Measurements from ENCODE around the gene MERTK. TPM values are rescaled to one million over a fixed set of nuclear protein-coding genes. Genes with fewer than 3 reads are reported as not detected.

Gene MERTK
- total and polyA plus RNA-seq, 2 of the 13 experiments (the other 11 are each of a cell fraction or from before 2014, with no cell fraction given) = 37.3 to 44.7 TPM

GRCh38 chr2:111898703-111899514 is 502 bp downstream of the MERTK start (continued):
- TF ChIP-seq, protein P1, sequence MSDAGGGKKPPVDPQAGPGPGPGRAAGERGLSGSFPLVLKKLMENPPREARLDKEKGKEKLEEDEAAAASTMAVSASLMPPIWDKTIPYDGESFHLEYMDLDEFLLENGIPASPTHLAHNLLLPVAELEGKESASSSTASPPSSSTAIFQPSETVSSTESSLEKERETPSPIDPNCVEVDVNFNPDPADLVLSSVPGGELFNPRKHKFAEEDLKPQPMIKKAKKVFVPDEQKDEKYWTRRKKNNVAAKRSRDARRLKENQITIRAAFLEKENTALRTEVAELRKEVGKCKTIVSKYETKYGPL (CRISPR knock-in tag; IDR thresholded peaks at IDR 0.05) = 0 out of 2 replicates have a peak, but pooled peaks have one; percentile 3
- TF ChIP-seq KDM5A (IDR thresholded peaks at IDR 0.05; ENCODE audit: borderline replicate concordance, low read length) = peak; percentile 38; the same call in 1 of the 2 replicates
- TF ChIP-seq, protein P2, sequence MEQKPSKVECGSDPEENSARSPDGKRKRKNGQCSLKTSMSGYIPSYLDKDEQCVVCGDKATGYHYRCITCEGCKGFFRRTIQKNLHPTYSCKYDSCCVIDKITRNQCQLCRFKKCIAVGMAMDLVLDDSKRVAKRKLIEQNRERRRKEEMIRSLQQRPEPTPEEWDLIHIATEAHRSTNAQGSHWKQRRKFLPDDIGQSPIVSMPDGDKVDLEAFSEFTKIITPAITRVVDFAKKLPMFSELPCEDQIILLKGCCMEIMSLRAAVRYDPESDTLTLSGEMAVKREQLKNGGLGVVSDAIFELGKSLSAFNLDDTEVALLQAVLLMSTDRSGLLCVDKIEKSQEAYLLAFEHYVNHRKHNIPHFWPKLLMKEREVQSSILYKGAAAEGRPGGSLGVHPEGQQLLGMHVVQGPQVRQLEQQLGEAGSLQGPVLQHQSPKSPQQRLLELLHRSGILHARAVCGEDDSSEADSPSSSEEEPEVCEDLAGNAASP (CRISPR knock-in tag; IDR thresholded peaks at IDR 0.05; ENCODE audit: borderline replicate concordance) = no peak; the same call in 1 of the 2 replicates
- TF ChIP-seq ARNTL (CRISPR knock-in tag; IDR thresholded peaks at IDR 0.05) = no peak; the same call in 1 of the 2 replicates
- no peak for TF ChIP-seq PAWR (CRISPR knock-in tag; IDR thresholded peaks at IDR 0.05; ENCODE audit: borderline replicate concordance)
- peak; percentile 15; the same call in 1 of the 2 replicates for TF ChIP-seq CBX5 (CRISPR knock-in tag; IDR thresholded peaks at IDR 0.05; ENCODE audit: borderline replicate concordance)
- TF ChIP-seq CSRNP1 (CRISPR knock-in tag; IDR thresholded peaks at IDR 0.05) = 0 out of 2 replicates have a peak, but pooled peaks have one; percentile 66
- no peak for TF ChIP-seq MIXL1 (CRISPR knock-in tag; IDR thresholded peaks at IDR 0.05)
- TF ChIP-seq ZSCAN25 (CRISPR knock-in tag; IDR thresholded peaks at IDR 0.05) = 0 out of 2 replicates have a peak, but pooled peaks have one; percentile 1
- TF ChIP-seq FOXO1 (CRISPR knock-in tag; IDR thresholded peaks at IDR 0.05) = 0 out of 2 replicates have a peak, but pooled peaks have one; percentile 1
- TF ChIP-seq PHF8 (CRISPR knock-in tag; IDR thresholded peaks at IDR 0.05) = peak; percentile 8; the same call in 1 of the 2 replicates
- TF ChIP-seq CAMTA2 (CRISPR knock-in tag; IDR thresholded peaks at IDR 0.05; ENCODE audit: borderline replicate concordance) = no peak; the same call in 1 of the 2 replicates
- no peak for TF ChIP-seq ZNF382 (CRISPR knock-in tag; IDR thresholded peaks at IDR 0.05; ENCODE audit: borderline replicate concordance)
- TF ChIP-seq ZNF569 (CRISPR knock-in tag; IDR thresholded peaks at IDR 0.05; ENCODE audit: borderline replicate concordance) = no peak
- TF ChIP-seq ARID5B (CRISPR knock-in tag; IDR thresholded peaks at IDR 0.05) = peak; percentile 25; the same call in 1 of the 2 replicates
- TF ChIP-seq, protein P3, sequence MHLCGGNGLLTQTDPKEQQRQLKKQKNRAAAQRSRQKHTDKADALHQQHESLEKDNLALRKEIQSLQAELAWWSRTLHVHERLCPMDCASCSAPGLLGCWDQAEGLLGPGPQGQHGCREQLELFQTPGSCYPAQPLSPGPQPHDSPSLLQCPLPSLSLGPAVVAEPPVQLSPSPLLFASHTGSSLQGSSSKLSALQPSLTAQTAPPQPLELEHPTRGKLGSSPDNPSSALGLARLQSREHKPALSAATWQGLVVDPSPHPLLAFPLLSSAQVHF (CRISPR knock-in tag; IDR thresholded peaks at IDR 0.05) = 0 out of 2 replicates have a peak, but pooled peaks have one; percentile 70
- no peak for TF ChIP-seq SOX6 (IDR thresholded peaks at IDR 0.05)
- TF ChIP-seq SOX6 (CRISPR knock-in tag; IDR thresholded peaks at IDR 0.05) = no peak; the same call in 1 of the 2 replicates
- TF ChIP-seq, protein P4, sequence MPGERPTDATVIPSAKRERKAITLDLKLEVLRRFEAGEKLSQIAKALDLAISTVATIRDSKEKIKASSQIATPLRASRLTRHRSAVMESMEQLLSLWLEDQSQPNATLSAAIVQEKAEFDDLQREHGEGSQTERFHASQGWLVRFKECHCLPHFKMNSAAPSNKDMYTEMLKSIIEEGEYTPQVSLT (CRISPR knock-in tag; IDR thresholded peaks at IDR 0.05; ENCODE audit: borderline replicate concordance, low read depth) = no peak; the same call in 1 of the 2 replicates
